ENCODE data around the gene KLHL17.

- TF ChIP-seq CTCF (IDR thresholded peaks at IDR 0.05; ENCODE audit: low read length) (no peak), EZH2 (optimal IDR thresholded peaks at IDR 0.05; ENCODE audit: low read depth, low read length) (no peak)
These were observed 26.8 kb upstream of the KLHL17 start for GRCh38 chr1:933603-933940.
